ENCODE results near the gene PLK2. TPM values are rescaled to one million over a fixed set of nuclear protein-coding genes. Genes with fewer than 3 reads are reported as not detected.

The PLK2 gene
- total RNA-seq, 2 donors from 2014 or later, result 9.7 to 16.4 TPM

GRCh38 chr5:58411372-58411771, 48.5 kb downstream of the PLK2 start:
- Histone ChIP-seq H3K27ac (ENCODE audit: low read depth, low read length) (no peak overlapping the region), H3K9ac (ENCODE audit: extremely low read depth, low read length, poor library complexity, severe bottlenecking) (no peak overlapping the region), H3K9me3 (ENCODE audit: control insufficient read depth, low read length) (no peaks in the 10 kb centered on the region), H3K27me3 (ENCODE audit: control insufficient read depth, insufficient read depth, low read length, poor library complexity, severe bottlenecking) (no peaks in the 10 kb centered on the region), H3K4me1 (ENCODE audit: control insufficient read depth, insufficient read depth, low read length) (no peaks in the 10 kb centered on the region), H3K4me3 (ENCODE audit: low read length) (no peak overlapping the region), H3K36me3 (ENCODE audit: control insufficient read depth, insufficient read depth, low read length) (no peaks in the 10 kb centered on the region)
- no peak overlapping the region for H3K27ac Mint-ChIP-seq
- H3K4me1 Mint-ChIP-seq, result peaks cover 19% of the 10 kb centered on the region
- WGBS, 2 experiments (ENCODE audit: insufficient coverage in 1 of 2, insufficient read length in 1 of 2), result 100% methylated on average over 1 of the region's 1 CpG; no CpG with 5 or more reads in 1 of the 2 experiments
- no peak overlapping the region for H3K4me3 Mint-ChIP-seq
- no peak for DNase-seq
- no peaks in the 10 kb centered on the region for H3K36me3 Mint-ChIP-seq (ENCODE audit: low read depth)
- TF ChIP-seq, protein P1, sequence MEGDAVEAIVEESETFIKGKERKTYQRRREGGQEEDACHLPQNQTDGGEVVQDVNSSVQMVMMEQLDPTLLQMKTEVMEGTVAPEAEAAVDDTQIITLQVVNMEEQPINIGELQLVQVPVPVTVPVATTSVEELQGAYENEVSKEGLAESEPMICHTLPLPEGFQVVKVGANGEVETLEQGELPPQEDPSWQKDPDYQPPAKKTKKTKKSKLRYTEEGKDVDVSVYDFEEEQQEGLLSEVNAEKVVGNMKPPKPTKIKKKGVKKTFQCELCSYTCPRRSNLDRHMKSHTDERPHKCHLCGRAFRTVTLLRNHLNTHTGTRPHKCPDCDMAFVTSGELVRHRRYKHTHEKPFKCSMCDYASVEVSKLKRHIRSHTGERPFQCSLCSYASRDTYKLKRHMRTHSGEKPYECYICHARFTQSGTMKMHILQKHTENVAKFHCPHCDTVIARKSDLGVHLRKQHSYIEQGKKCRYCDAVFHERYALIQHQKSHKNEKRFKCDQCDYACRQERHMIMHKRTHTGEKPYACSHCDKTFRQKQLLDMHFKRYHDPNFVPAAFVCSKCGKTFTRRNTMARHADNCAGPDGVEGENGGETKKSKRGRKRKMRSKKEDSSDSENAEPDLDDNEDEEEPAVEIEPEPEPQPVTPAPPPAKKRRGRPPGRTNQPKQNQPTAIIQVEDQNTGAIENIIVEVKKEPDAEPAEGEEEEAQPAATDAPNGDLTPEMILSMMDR (conservative IDR thresholded peaks at IDR 0.05), result no peak
- H3K9me3 Mint-ChIP-seq, result no peaks in the 10 kb centered on the region
- H3K27me3 Mint-ChIP-seq (ENCODE audit: insufficient read depth), result no peaks in the 10 kb centered on the region

GRCh38 chr5:58410441-58410840, 49.4 kb downstream of the PLK2 start:
- Histone ChIP-seq H3K27me3 (ENCODE audit: control insufficient read depth, insufficient read depth, low read length, poor library complexity, severe bottlenecking) (no peaks in the 10 kb centered on the region), H3K27ac (ENCODE audit: low read depth, low read length) (no peak overlapping the region), H3K4me1 (ENCODE audit: control insufficient read depth, insufficient read depth, low read length) (no peaks in the 10 kb centered on the region), H3K4me3 (ENCODE audit: low read length) (no peak overlapping the region), H3K9me3 (ENCODE audit: control insufficient read depth, low read length) (no peaks in the 10 kb centered on the region), H3K36me3 (ENCODE audit: control insufficient read depth, insufficient read depth, low read length) (no peaks in the 10 kb centered on the region), H3K9ac (ENCODE audit: extremely low read depth, low read length, poor library complexity, severe bottlenecking) (no peak overlapping the region)
- Mint-ChIP-seq H3K4me3 (no peak overlapping the region), H3K9me3 (no peaks in the 10 kb centered on the region), H3K36me3 (ENCODE audit: low read depth) (no peaks in the 10 kb centered on the region), H3K27ac (no peak overlapping the region), H3K27me3 (ENCODE audit: insufficient read depth) (no peaks in the 10 kb centered on the region), H3K4me1 (peaks cover 19% of the 10 kb centered on the region)
- no peak for DNase-seq
- TF ChIP-seq, protein P1 (conservative IDR thresholded peaks at IDR 0.05), result no peak
- 91 to 100% methylated on average over 1 to 2 of the region's 2 CpGs for WGBS, 2 experiments (ENCODE audit: insufficient coverage in 1 of 2, insufficient read length in 1 of 2)

GRCh38 chr5:58407042-58407719, 52.7 kb downstream of the PLK2 start:
- H3K9ac ChIP-seq (ENCODE audit: extremely low read depth, low read length, poor library complexity, severe bottlenecking), result no peak overlapping the region
- H3K4me1 ChIP-seq (ENCODE audit: control insufficient read depth, insufficient read depth, low read length), result no peaks in the 10 kb centered on the region
- DNase-seq, result no peak
- TF ChIP-seq, protein P1 (conservative IDR thresholded peaks at IDR 0.05), result no peak
- no peaks in the 10 kb centered on the region for H3K36me3 ChIP-seq (ENCODE audit: control insufficient read depth, insufficient read depth, low read length)
- H3K4me3 Mint-ChIP-seq, result no peak overlapping the region
- H3K4me1 Mint-ChIP-seq, result peaks cover 19% of the 10 kb centered on the region
- no peaks in the 10 kb centered on the region for H3K36me3 Mint-ChIP-seq (ENCODE audit: low read depth)
- no peaks in the 10 kb centered on the region for H3K9me3 ChIP-seq (ENCODE audit: control insufficient read depth, low read length)
- no peaks in the 10 kb centered on the region for H3K27me3 ChIP-seq (ENCODE audit: control insufficient read depth, insufficient read depth, low read length, poor library complexity, severe bottlenecking)
- H3K27me3 Mint-ChIP-seq (ENCODE audit: insufficient read depth), result no peaks in the 10 kb centered on the region
- H3K4me3 ChIP-seq (ENCODE audit: low read length), result no peak overlapping the region
- no peaks in the 10 kb centered on the region for H3K9me3 Mint-ChIP-seq
- H3K27ac Mint-ChIP-seq, result peak overlapping the region; percentile 3
- WGBS, 2 experiments (ENCODE audit: insufficient coverage in 1 of 2, insufficient read length in 1 of 2), result 83 to 100% methylated on average over 1 of the region's 1 CpG
- no peak overlapping the region for H3K27ac ChIP-seq (ENCODE audit: low read depth, low read length)
